ENCODE data around the gene P3H4. TPM values are rescaled to one million over a fixed set of nuclear protein-coding genes. Genes with fewer than 3 reads are reported as not detected.
"Not testable (repeated sequence)": the region's sequence is repeated elsewhere in the genome, so short reads cannot be mapped to it uniquely, and the experiment has no call there.

Gene P3H4
- total RNA-seq, 2 experiments from 2014 or later = 1.3 to 2.3 TPM

GRCh38 chr17:41849251-41849990, 37.7 kb upstream of the P3H4 start:
- Histone ChIP-seq H3K27ac (ENCODE audit: low read depth in 1 of 2, low read length in 2 of 2) (no peak overlapping the region), H3K9me3 (ENCODE audit: control insufficient read depth in 1 of 2, insufficient read depth in 1 of 2, low read length in 2 of 2) (no peaks in the 10 kb centered on the region), H3K4me3 (ENCODE audit: low read length) (no peak overlapping the region), H3K36me3 (ENCODE audit: insufficient read depth, low read length) (peaks cover 24% of the 10 kb centered on the region), H3K27me3 (ENCODE audit: control insufficient read depth in 1 of 2, insufficient read depth in 2 of 2, low read length in 2 of 2) (no peaks in the 10 kb centered on the region), H3K4me1 (ENCODE audit: insufficient read depth, low read length) (peaks cover 4% of the 10 kb centered on the region)
- H3K9me3 Mint-ChIP-seq = no peaks in the 10 kb centered on the region
- no peak for DNase-seq
- intact Hi-C loops (cut with DNase I, micrococcal nuclease) = no loop called here
- no peak for ATAC-seq (ENCODE audit: poor library complexity)
- ChIA-PET POLR2A (interaction anchor here (1.0 to 1.5 kb wide), 3 partner anchors 15 to 38 kb away, joined by 3 to 7 read pairs (median 4); partner anchors contain the start of gene P3H4), CTCF (interaction anchor here (1.2 kb wide), 1 partner anchor 15 kb away, joined by 3 read pairs; no protein-coding TSS in a partner anchor)
- H3K4me3 Mint-ChIP-seq = no peak overlapping the region
- no peaks in the 10 kb centered on the region for H3K27me3 Mint-ChIP-seq
- H3K27ac Mint-ChIP-seq = no peak overlapping the region
- no peak for TF ChIP-seq CTCF (IDR thresholded peaks at IDR 0.05)
- peaks cover 56% of the 10 kb centered on the region for H3K36me3 Mint-ChIP-seq (ENCODE audit: low read depth)
- H3K4me1 Mint-ChIP-seq (ENCODE audit: low read depth) = peaks cover 38% of the 10 kb centered on the region

GRCh38 chr17:41848788-41849187, 37.0 kb upstream of the P3H4 start:
- Histone ChIP-seq H3K4me1 (ENCODE audit: insufficient read depth, low read length) (peaks cover 4% of the 10 kb centered on the region), H3K27ac (ENCODE audit: low read depth in 1 of 2, low read length in 2 of 2) (no peak overlapping the region), H3K36me3 (ENCODE audit: insufficient read depth, low read length) (peaks cover 18% of the 10 kb centered on the region), H3K27me3 (ENCODE audit: control insufficient read depth in 1 of 2, insufficient read depth in 2 of 2, low read length in 2 of 2) (no peaks in the 10 kb centered on the region), H3K4me3 (ENCODE audit: low read length) (no peak overlapping the region), H3K9me3 (ENCODE audit: control insufficient read depth in 1 of 2, insufficient read depth in 1 of 2, low read length in 2 of 2) (no peaks in the 10 kb centered on the region)
- no peak overlapping the region for H3K27ac Mint-ChIP-seq
- POLR2A ChIA-PET = interaction anchor here (1.0 to 1.5 kb wide), 2 partner anchors 16 to 37 kb away, joined by 4 to 7 read pairs; partner anchors contain the start of gene P3H4
- ATAC-seq (ENCODE audit: poor library complexity) (no peak), DNase-seq (no peak)
- H3K4me3 Mint-ChIP-seq = no peak overlapping the region
- no peaks in the 10 kb centered on the region for H3K27me3 Mint-ChIP-seq
- TF ChIP-seq CTCF (IDR thresholded peaks at IDR 0.05) = no peak
- H3K36me3 Mint-ChIP-seq (ENCODE audit: low read depth) = peaks cover 50% of the 10 kb centered on the region
- peaks cover 32% of the 10 kb centered on the region for H3K4me1 Mint-ChIP-seq (ENCODE audit: low read depth)
- no peaks in the 10 kb centered on the region for H3K9me3 Mint-ChIP-seq
- CTCF ChIA-PET = interaction anchor here (1.2 kb wide), 1 partner anchor 14 kb away, joined by 3 read pairs; no protein-coding TSS in a partner anchor
- intact Hi-C loops (cut with DNase I, micrococcal nuclease) = no loop called here

- intact Hi-C loops (cut with DNase I, micrococcal nuclease) = no loop called here
- H3K36me3 ChIP-seq (ENCODE audit: insufficient read depth, low read length) = peaks cover 2% of the 10 kb centered on the region
- H3K9me3 ChIP-seq (ENCODE audit: control insufficient read depth in 1 of 2, insufficient read depth in 1 of 2, low read length in 2 of 2) = no peaks in the 10 kb centered on the region
- POLR2A ChIA-PET = no interaction called here
- H3K4me3 ChIP-seq (ENCODE audit: low read length) = no peak overlapping the region
- H3K27ac ChIP-seq (ENCODE audit: low read depth in 1 of 2, low read length in 2 of 2) = no peak overlapping the region
- Mint-ChIP-seq H3K27me3 (no peaks in the 10 kb centered on the region), H3K9me3 (no peaks in the 10 kb centered on the region), H3K27ac (no peak overlapping the region), H3K36me3 (ENCODE audit: low read depth) (peaks cover 19% of the 10 kb centered on the region), H3K4me3 (no peak overlapping the region), H3K4me1 (ENCODE audit: low read depth) (peaks cover 9% of the 10 kb centered on the region)
- H3K4me1 ChIP-seq (ENCODE audit: insufficient read depth, low read length) = no peaks in the 10 kb centered on the region
- ATAC-seq (ENCODE audit: poor library complexity) = no peak
- CTCF ChIA-PET = no interaction called here
- no peak for TF ChIP-seq CTCF (IDR thresholded peaks at IDR 0.05)
- no peak for DNase-seq
- H3K27me3 ChIP-seq (ENCODE audit: control insufficient read depth in 1 of 2, insufficient read depth in 2 of 2, low read length in 2 of 2) = no peaks in the 10 kb centered on the region
Observed at GRCh38 chr17:41844971-41845370, 33.2 kb upstream of the P3H4 start.

GRCh38 chr17:41840781-41841180, 29.0 kb upstream of the P3H4 start:
- H3K36me3 ChIP-seq (ENCODE audit: insufficient read depth, low read length); DNase-seq; ATAC-seq (ENCODE audit: poor library complexity); H3K4me1 ChIP-seq (ENCODE audit: insufficient read depth, low read length); H3K9me3 Mint-ChIP-seq; H3K27me3 ChIP-seq (ENCODE audit: control insufficient read depth in 1 of 2, insufficient read depth in 2 of 2, low read length in 2 of 2); H3K4me1 Mint-ChIP-seq (ENCODE audit: low read depth); H3K36me3 Mint-ChIP-seq (ENCODE audit: low read depth); intact Hi-C loops (cut with DNase I, micrococcal nuclease); POLR2A ChIA-PET; H3K9me3 ChIP-seq (ENCODE audit: control insufficient read depth in 1 of 2, insufficient read depth in 1 of 2, low read length in 2 of 2); CTCF ChIA-PET; H3K4me3 ChIP-seq (ENCODE audit: low read length); H3K27ac Mint-ChIP-seq; H3K4me3 Mint-ChIP-seq; H3K27ac ChIP-seq (ENCODE audit: low read depth in 1 of 2, low read length in 2 of 2); H3K27me3 Mint-ChIP-seq: not testable (repeated sequence)

GRCh38 chr17:41839448-41839847, 27.7 kb upstream of the P3H4 start:
- H3K27ac Mint-ChIP-seq; H3K4me3 ChIP-seq (ENCODE audit: low read length); ATAC-seq (ENCODE audit: poor library complexity); H3K36me3 Mint-ChIP-seq (ENCODE audit: low read depth); H3K27me3 Mint-ChIP-seq; H3K9me3 ChIP-seq (ENCODE audit: control insufficient read depth in 1 of 2, insufficient read depth in 1 of 2, low read length in 2 of 2); DNase-seq; H3K27me3 ChIP-seq (ENCODE audit: control insufficient read depth in 1 of 2, insufficient read depth in 2 of 2, low read length in 2 of 2); intact Hi-C loops (cut with DNase I, micrococcal nuclease); H3K36me3 ChIP-seq (ENCODE audit: insufficient read depth, low read length); H3K27ac ChIP-seq (ENCODE audit: low read depth in 1 of 2, low read length in 2 of 2); H3K9me3 Mint-ChIP-seq: not testable (repeated sequence)
- peaks cover 17% of the 10 kb centered on the region for H3K4me1 ChIP-seq (ENCODE audit: insufficient read depth, low read length)
- CTCF ChIA-PET = interaction anchor here (1.1 kb wide), 1 partner anchor 52 kb away, joined by 3 read pairs; no protein-coding TSS in a partner anchor
- Mint-ChIP-seq H3K4me1 (ENCODE audit: low read depth) (peaks cover 18% of the 10 kb centered on the region), H3K4me3 (peak overlapping the region; percentile 34)
- POLR2A ChIA-PET = interaction anchor here (0.6 kb wide), 1 partner anchor 13 kb away, joined by 4 read pairs; no protein-coding TSS in a partner anchor
